Caki2 (cell line): ENCODE data around the gene KNCN. TPM values are rescaled to one million over a fixed set of nuclear protein-coding genes. Genes with fewer than 3 reads are reported as not detected.

Experiments used
- DNase-seq: peaks from one replicate; pipeline ENCODE4 v3.0.0-alpha.2; 2015; ENCODE audit warnings: low read depth
- in situ Hi-C: cut with HindIII; loops from 2 replicates; pipeline ENCODE4 v1.10.0; 2016; ENCODE audit warnings: low sequenced_read_pairs, low pct_unique_long_range_greater_than_20kb, mixed read lengths
- total RNA-seq: library from RNA; depleted of rRNA; stranded (reverse); fragments of >200 nt; shearing (Covaris generic); gene quantifications from 2 replicates; pipeline ENCODE4 v1.2.3, GENCODE V29; 2014; ENCODE audit warnings: low replicate concordance; rRNA removed

KNCN gene
- not detected in 2 replicates for total RNA-seq

- no peak for DNase-seq
- in situ Hi-C loops: no loop called here
Observed at GRCh38 chr1:46551597-46552095, at the start of gene KNCN. Gene KNCN, minus strand, starts transcription at chr1:46551647. Its CDS starts 432 bp downstream, at chr1:46551215.

GRCh38 chr1:46599059-46599970, 47.9 kb upstream of the KNCN start:
- in situ Hi-C loops: no loop called here
- DNase-seq: no peak

GRCh38 chr1:46596846-46597245, 45.4 kb upstream of the KNCN start:
- in situ Hi-C loops: no loop called here

GRCh38 chr1:46596036-46596435, 44.6 kb upstream of the KNCN start:
- no peak for DNase-seq
- in situ Hi-C loops: no loop called here

More at GRCh38 chr1:46596846-46597245, 45.4 kb upstream of the KNCN start:
- DNase-seq: no peak

GRCh38 chr1:46595127-46595526, 43.7 kb upstream of the KNCN start:
- in situ Hi-C loops: no loop called here
- DNase-seq: no peak

- DNase-seq: no peak
- in situ Hi-C loops: no loop called here
Observed at GRCh38 chr1:46594063-46594462, 42.6 kb upstream of the KNCN start.

GRCh38 chr1:46592823-46593222, 41.4 kb upstream of the KNCN start:
- no peak for DNase-seq
- in situ Hi-C loops: no loop called here

- in situ Hi-C loops: no loop called here
- no peak for DNase-seq
Observed at GRCh38 chr1:46589529-46589928, 38.1 kb upstream of the KNCN start.

- DNase-seq: no peak
- in situ Hi-C loops: no loop called here
Observed at GRCh38 chr1:46587069-46587468, 35.6 kb upstream of the KNCN start.

GRCh38 chr1:46585312-46585938, 34.0 kb upstream of the KNCN start:
- no peak for DNase-seq
- in situ Hi-C loops: no loop called here

- in situ Hi-C loops: no loop called here
- no peak for DNase-seq
Observed at GRCh38 chr1:46583494-46583893, 32.0 kb upstream of the KNCN start.

- in situ Hi-C loops: no loop called here
- DNase-seq: no peak
Observed at GRCh38 chr1:46582972-46583371, 31.5 kb upstream of the KNCN start.

GRCh38 chr1:46581681-46582455, 30.4 kb upstream of the KNCN start:
- DNase-seq: no peak
- in situ Hi-C loops: no loop called here

- no peak for DNase-seq
- in situ Hi-C loops: no loop called here
Observed at GRCh38 chr1:46580140-46580903, 28.9 kb upstream of the KNCN start.

GRCh38 chr1:46577671-46578070, 26.2 kb upstream of the KNCN start:
- DNase-seq: no peak
- in situ Hi-C loops: no loop called here

- in situ Hi-C loops: no loop called here
- no peak for DNase-seq
Observed at GRCh38 chr1:46576596-46576995, 25.1 kb upstream of the KNCN start.

GRCh38 chr1:46575778-46576177, 24.3 kb upstream of the KNCN start:
- in situ Hi-C loops: no loop called here
- no peak for DNase-seq

- in situ Hi-C loops: no loop called here
- no peak for DNase-seq
Observed at GRCh38 chr1:46575300-46575699, 23.9 kb upstream of the KNCN start.
